ENCODE results near the gene TRIM51.

Gene TRIM51

GRCh38 chr11:55895216-55895615, 12.1 kb downstream of the TRIM51 start:
- H3K4me3 ChIP-seq (replicated peaks; ENCODE audit: low read depth, low read length): no peak overlapping the region
- TF ChIP-seq, protein P1, sequence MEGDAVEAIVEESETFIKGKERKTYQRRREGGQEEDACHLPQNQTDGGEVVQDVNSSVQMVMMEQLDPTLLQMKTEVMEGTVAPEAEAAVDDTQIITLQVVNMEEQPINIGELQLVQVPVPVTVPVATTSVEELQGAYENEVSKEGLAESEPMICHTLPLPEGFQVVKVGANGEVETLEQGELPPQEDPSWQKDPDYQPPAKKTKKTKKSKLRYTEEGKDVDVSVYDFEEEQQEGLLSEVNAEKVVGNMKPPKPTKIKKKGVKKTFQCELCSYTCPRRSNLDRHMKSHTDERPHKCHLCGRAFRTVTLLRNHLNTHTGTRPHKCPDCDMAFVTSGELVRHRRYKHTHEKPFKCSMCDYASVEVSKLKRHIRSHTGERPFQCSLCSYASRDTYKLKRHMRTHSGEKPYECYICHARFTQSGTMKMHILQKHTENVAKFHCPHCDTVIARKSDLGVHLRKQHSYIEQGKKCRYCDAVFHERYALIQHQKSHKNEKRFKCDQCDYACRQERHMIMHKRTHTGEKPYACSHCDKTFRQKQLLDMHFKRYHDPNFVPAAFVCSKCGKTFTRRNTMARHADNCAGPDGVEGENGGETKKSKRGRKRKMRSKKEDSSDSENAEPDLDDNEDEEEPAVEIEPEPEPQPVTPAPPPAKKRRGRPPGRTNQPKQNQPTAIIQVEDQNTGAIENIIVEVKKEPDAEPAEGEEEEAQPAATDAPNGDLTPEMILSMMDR (IDR thresholded peaks at IDR 0.05; ENCODE audit: low read depth, low read length, missing control alignments): no peak
- no peak for DNase-seq (ENCODE audit: extremely low read depth, low read depth)

DNA sequence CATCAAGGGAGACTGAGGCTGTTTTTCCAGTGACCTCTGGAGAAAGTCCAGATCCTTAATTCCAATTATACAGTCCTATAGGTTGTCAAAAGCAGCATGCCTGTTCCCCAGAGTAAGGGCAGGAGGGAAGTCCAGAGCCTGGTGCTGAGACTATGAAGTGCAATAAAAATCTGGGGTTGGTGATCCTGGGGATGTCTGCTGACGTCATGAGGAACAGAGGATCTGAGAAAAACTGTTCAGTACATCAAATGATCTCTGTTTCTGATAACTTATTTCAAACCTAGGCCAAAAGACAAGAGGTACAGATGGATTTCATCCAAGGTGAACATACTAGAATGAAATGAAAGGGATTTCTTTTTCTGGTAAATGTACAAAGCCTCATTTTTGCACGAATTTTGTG, 19.2 kb downstream of the TRIM51 start:
- no peak overlapping the region for H3K4me3 ChIP-seq (replicated peaks; ENCODE audit: low read depth, low read length)
- TF ChIP-seq, protein P1 (IDR thresholded peaks at IDR 0.05; ENCODE audit: low read depth, low read length, missing control alignments): no peak
- DNase-seq (ENCODE audit: extremely low read depth, low read depth): no peak

GRCh38 chr11:55914482-55914881, 31.4 kb downstream of the TRIM51 start, which contains the start of gene OR5W2:
TSS of gene OR5W2 (minus strand) at chr11:55914582. CDS start at chr11:55914582, 0 bp downstream.
- DNase-seq (ENCODE audit: extremely low read depth, low read depth): no peak
- TF ChIP-seq, protein P1 (IDR thresholded peaks at IDR 0.05; ENCODE audit: low read depth, low read length, missing control alignments): no peak
- no peak within 1 kb of the TSS for H3K4me3 ChIP-seq (replicated peaks; ENCODE audit: low read depth, low read length)

GRCh38 chr11:55920537-55920936, 37.4 kb downstream of the TRIM51 start:
- no peak for DNase-seq (ENCODE audit: extremely low read depth, low read depth)
- TF ChIP-seq, protein P1 (IDR thresholded peaks at IDR 0.05; ENCODE audit: low read depth, low read length, missing control alignments): no peak
- no peak overlapping the region for H3K4me3 ChIP-seq (replicated peaks; ENCODE audit: low read depth, low read length)

- no peak within 1 kb of the TSS for H3K4me3 ChIP-seq (replicated peaks; ENCODE audit: low read depth, low read length)
- TF ChIP-seq, protein P1 (IDR thresholded peaks at IDR 0.05; ENCODE audit: low read depth, low read length, missing control alignments): no peak
- DNase-seq (ENCODE audit: extremely low read depth, low read depth): no peak
These were observed 53.2 kb downstream of the TRIM51 start, which contains the start of gene OR5I1 for GRCh38 chr11:55936300-55936699. TSS of gene OR5I1 (minus strand) at chr11:55936400. CDS start at chr11:55936400, 0 bp downstream.

Data from HFF-Myc (cell line).